Loucy (cell line): Measurements from ENCODE around the gene MCEMP1.

Experiments
- H2AFZ ChIP-seq: fragments of 200-600 bp; sonication (generic); 2 replicates; pipeline ENCODE4 v1.6.0; 2016; ENCODE audit warnings: antibody characterized with exemption, mild to moderate bottlenecking, low read length, moderate library complexity
- H3F3A ChIP-seq: fragments of 200-600 bp; 2 replicates; pipeline ENCODE4 v1.6.0; 2016; ENCODE audit warnings: antibody characterized with exemption, low read depth, mild to moderate bottlenecking
- H3K27me3 ChIP-seq: fragments of 200-600 bp; sonication (generic); 2 replicates; pipeline ENCODE4 v1.6.1; 2014; ENCODE audit warnings: low read length, mild to moderate bottlenecking; ENCODE audit not compliant: insufficient read depth, poor library complexity, severe bottlenecking
- H3K36me3 ChIP-seq: fragments of 200-600 bp; sonication (generic); 2 replicates; pipeline ENCODE4 v1.6.1; 2016; ENCODE audit warnings: low read length; ENCODE audit not compliant: insufficient read depth
- H3K4me1 ChIP-seq: fragments of 200-600 bp; sonication (generic); 2 replicates; pipeline ENCODE4 v1.5.1; 2014; ENCODE audit warnings: low read length, mild to moderate bottlenecking; ENCODE audit not compliant: insufficient read depth, poor library complexity, severe bottlenecking
- H3K4me2 ChIP-seq: fragments of 200-600 bp; sonication (generic); 2 replicates; pipeline ENCODE4 v1.6.0; 2014; ENCODE audit warnings: antibody characterized with exemption, low read length, low read depth, mild to moderate bottlenecking; ENCODE audit not compliant: poor library complexity, severe bottlenecking
- H3K4me3 ChIP-seq: fragments of 200-600 bp; sonication (generic); 2 replicates; pipeline ENCODE4 v1.5.1; 2014; ENCODE audit warnings: low read length, mild to moderate bottlenecking, mixed read lengths; ENCODE audit not compliant: poor library complexity, severe bottlenecking
- H3K79me2 ChIP-seq: fragments of 200-600 bp; sonication (generic); 2 replicates; pipeline ENCODE4 v1.6.1; 2014; ENCODE audit warnings: low read length; ENCODE audit not compliant: insufficient read depth
- H3K9ac ChIP-seq: fragments of 200-600 bp; sonication (generic); 2 replicates; pipeline ENCODE4 v1.6.0; 2014; ENCODE audit warnings: mild to moderate bottlenecking, low read depth, low read length, moderate library complexity; ENCODE audit not compliant: poor library complexity, severe bottlenecking
- H3K9me2 ChIP-seq: fragments of 200-600 bp; sonication (generic); replicated peaks from 2 replicates; pipeline ENCODE4 v1.6.1; 2016; ENCODE audit warnings: low read depth, low read length, mixed read lengths
- H3K9me3 ChIP-seq: fragments of 200-600 bp; sonication (generic); 2 replicates; pipeline ENCODE4 v1.6.1; 2014; ENCODE audit warnings: mild to moderate bottlenecking, antibody characterized with exemption, low read length, low read depth; ENCODE audit not compliant: insufficient read depth
- H4K20me1 ChIP-seq: fragments of 200-600 bp; sonication (generic); 2 replicates; pipeline ENCODE4 v1.6.0; 2014; ENCODE audit warnings: antibody characterized with exemption, low read length, mild to moderate bottlenecking; ENCODE audit not compliant: insufficient read depth, poor library complexity, severe bottlenecking
- EZH2phosphoT487 ChIP-seq: fragments of 200-600 bp; IDR thresholded peaks from 2 replicates; pipeline ENCODE4 v1.6.1; 2018; ENCODE audit warnings: antibody characterized with exemption, mild to moderate bottlenecking, moderate library complexity, borderline replicate concordance
- TF ChIP-seq, protein P1 (sequence below): fragments of 200-600 bp; sonication (generic); conservative IDR thresholded peaks from 2 replicates; pipeline ENCODE4 v1.5.1; 2014; ENCODE audit warnings: mild to moderate bottlenecking, antibody characterized with exemption, low read length

Gene MCEMP1

DNA sequence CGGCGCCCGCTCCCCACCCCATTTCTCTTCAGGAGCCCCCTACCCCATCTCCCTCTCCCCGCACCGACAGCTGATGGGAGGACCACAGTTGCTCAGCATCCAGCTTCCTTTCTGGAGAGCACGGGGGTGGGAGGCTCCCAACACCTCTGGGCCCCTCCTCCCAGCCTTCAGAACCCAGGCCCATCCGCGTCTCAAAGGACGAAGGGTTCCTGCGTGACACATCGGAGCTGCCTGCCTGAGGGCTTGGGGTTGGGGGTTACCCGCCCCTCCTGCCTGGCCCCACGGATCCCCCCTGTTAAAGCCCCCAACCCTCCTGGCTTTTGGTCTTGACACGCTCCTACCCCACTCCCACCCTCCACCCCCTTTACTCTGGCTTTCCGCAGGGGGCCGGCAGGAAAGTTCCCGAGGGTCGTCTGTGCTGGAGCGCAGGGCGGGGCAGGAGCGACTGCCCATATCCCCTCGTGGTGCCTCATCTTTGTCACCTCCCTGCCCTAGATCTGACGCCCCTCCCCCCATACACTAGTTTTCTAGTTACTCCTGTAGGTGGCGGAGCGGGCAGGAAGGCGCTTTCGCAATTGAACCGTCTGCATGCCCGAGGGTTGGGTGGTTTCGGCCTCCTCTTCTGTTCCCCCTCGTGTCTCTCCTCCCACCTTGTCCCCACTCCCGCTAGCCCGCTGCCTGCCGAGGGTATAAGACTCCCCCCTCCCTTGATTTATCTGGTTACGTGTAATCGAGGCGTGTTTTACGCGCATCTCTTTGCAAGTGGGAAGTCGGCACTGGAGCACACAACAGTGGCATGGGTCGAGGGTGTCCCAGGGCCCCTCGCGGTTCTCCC is 4.7 kb downstream of the MCEMP1 start:
- TF ChIP-seq EZH2phosphoT487, result no peak
- TF ChIP-seq, protein P1, sequence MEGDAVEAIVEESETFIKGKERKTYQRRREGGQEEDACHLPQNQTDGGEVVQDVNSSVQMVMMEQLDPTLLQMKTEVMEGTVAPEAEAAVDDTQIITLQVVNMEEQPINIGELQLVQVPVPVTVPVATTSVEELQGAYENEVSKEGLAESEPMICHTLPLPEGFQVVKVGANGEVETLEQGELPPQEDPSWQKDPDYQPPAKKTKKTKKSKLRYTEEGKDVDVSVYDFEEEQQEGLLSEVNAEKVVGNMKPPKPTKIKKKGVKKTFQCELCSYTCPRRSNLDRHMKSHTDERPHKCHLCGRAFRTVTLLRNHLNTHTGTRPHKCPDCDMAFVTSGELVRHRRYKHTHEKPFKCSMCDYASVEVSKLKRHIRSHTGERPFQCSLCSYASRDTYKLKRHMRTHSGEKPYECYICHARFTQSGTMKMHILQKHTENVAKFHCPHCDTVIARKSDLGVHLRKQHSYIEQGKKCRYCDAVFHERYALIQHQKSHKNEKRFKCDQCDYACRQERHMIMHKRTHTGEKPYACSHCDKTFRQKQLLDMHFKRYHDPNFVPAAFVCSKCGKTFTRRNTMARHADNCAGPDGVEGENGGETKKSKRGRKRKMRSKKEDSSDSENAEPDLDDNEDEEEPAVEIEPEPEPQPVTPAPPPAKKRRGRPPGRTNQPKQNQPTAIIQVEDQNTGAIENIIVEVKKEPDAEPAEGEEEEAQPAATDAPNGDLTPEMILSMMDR, result peak; percentile 66
- Histone ChIP-seq H3K36me3 (no peaks in the 10 kb centered on the region; the same call in 1 of the 2 replicates), H3K9ac (peak overlapping the region; percentile 92)

DNA sequence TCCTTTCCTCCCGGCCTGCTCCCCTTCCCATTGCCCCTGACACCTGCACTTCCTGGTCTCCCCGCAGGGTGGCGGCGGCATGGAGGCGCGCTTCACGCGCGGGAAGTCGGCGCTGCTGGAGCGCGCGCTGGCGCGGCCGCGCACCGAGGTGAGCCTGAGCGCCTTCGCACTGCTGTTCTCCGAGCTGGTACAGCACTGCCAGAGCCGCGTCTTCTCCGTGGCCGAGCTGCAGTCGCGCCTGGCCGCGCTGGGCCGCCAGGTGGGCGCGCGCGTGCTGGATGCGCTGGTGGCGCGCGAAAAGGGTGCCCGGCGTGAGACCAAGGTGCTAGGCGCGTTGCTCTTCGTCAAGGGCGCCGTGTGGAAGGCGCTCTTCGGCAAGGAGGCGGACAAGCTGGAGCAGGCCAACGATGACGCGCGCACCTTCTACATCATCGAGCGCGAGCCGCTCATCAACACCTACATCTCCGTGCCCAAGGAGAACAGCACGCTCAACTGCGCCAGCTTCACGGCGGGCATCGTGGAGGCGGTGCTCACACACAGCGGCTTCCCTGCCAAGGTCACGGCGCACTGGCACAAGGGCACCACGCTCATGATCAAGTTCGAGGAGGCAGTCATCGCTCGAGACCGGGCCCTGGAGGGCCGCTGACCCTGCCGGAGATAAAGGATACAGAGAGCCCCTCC is 5.4 kb downstream of the MCEMP1 start:
- Histone ChIP-seq H3K4me1 (peaks cover 26% of the 10 kb centered on the region), H3K36me3 (no peaks in the 10 kb centered on the region; the same call in 1 of the 2 replicates), H3F3A (no peaks in the 10 kb centered on the region), H4K20me1 (peaks cover 17% of the 10 kb centered on the region), H3K9ac (peak overlapping the region; percentile 92), H3K4me2 (peak overlapping the region; percentile 89), H3K79me2 (peaks cover 28% of the 10 kb centered on the region), H2AFZ (no peak overlapping the region), H3K27me3 (no peaks in the 10 kb centered on the region), H3K4me3 (peak overlapping the region; percentile 95), H3K9me3 (no peaks in the 10 kb centered on the region), H3K9me2 (no peaks in the 10 kb centered on the region)
- no peak for TF ChIP-seq EZH2phosphoT487
- TF ChIP-seq, protein P1, result no peak

More for the DNA sequence above, 4.7 kb downstream of the MCEMP1 start:
- H4K20me1 ChIP-seq, result peaks cover 17% of the 10 kb centered on the region
- H2AFZ ChIP-seq, result peak overlapping the region; percentile 57; the same call in 1 of the 2 replicates
- peak overlapping the region; percentile 95 for H3K4me3 ChIP-seq
- H3K9me3 ChIP-seq, result no peaks in the 10 kb centered on the region
- no peaks in the 10 kb centered on the region for H3K9me2 ChIP-seq
- peak overlapping the region; percentile 89 for H3K4me2 ChIP-seq
- H3K4me1 ChIP-seq, result peaks cover 34% of the 10 kb centered on the region
- no peaks in the 10 kb centered on the region for H3F3A ChIP-seq
- H3K27me3 ChIP-seq, result no peaks in the 10 kb centered on the region
- H3K79me2 ChIP-seq, result peaks cover 28% of the 10 kb centered on the region

DNA sequence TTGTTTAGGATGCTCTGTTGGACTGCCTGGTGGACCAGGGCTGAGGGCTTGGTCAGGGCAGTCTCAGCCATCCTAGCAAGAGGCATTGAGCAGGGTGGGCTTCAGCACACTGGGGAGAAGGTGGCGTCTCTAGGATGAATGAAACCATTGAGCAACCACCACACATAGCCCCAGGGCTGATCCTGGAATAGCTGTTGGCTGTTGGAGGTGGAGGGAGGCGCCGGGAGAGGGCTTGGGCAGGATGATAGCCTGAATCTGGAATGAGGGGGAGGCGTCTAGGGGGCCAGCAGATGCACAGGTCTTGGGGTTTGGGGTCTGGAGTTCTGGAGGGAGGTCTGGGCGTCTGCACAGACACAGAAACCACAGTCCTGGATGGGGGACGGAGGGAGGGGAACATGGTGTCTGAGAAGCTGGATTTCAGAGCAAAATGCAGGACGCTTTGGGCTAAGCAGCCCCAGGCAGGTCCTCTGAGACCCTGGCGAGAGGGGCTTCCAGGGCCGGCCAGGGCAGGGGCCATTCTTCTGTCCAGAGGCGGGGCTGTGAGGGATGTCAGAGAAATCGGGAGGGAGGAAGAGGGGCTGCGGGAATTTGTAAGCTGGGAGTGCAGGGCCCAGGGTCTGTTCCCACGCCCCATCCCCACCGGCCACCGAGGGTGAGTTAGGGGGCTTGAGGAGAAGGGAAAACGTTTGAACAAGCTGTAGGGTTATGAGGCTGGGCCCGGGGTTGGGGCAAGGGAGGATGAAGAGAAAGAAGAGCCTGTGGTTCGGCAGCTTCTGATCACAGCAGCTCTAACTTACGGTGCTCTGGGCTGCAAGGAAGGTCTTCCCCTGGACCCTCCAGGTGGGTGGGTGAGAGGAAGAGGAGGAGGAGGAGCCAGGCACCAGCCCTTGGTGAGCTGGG is 8.9 kb downstream of the MCEMP1 start:
- Histone ChIP-seq H3K4me2 (no peak overlapping the region), H3K4me3 (no peak overlapping the region)
- TF ChIP-seq, protein P1, result no peak
- no peak for TF ChIP-seq EZH2phosphoT487

More for the DNA sequence above, 8.9 kb downstream of the MCEMP1 start:
- Histone ChIP-seq H3K79me2 (peaks cover 27% of the 10 kb centered on the region), H3K36me3 (no peaks in the 10 kb centered on the region; the same call in 1 of the 2 replicates), H4K20me1 (peaks cover 17% of the 10 kb centered on the region), H3F3A (no peaks in the 10 kb centered on the region), H3K9me3 (no peaks in the 10 kb centered on the region), H3K9me2 (no peaks in the 10 kb centered on the region), H3K4me1 (peaks cover 4% of the 10 kb centered on the region), H3K27me3 (no peaks in the 10 kb centered on the region), H3K9ac (no peak overlapping the region), H2AFZ (no peak overlapping the region)
